ENCODE measurements around the gene TIMM50.
A peak's percentile ranks its signal among the peaks of the same experiment; 100 is the strongest.

GRCh38 chr19:39432677-39433025 lies 48.0 kb upstream of the TIMM50 start:
- TF ChIP-seq ARNTL (CRISPR knock-in tag; IDR thresholded peaks at IDR 0.05) (no peak), UBTF (CRISPR knock-in tag; IDR thresholded peaks at IDR 0.05) (no peak), POLR2A (IDR thresholded peaks at IDR 0.05; ENCODE audit: insufficient read depth in 1 of 2, low read depth in 2 of 2, low read length in 2 of 2) (peak in 1 of 2 experiments; percentile 21; a peak in 1 of 4 replicates), MTA3 (CRISPR knock-in tag; IDR thresholded peaks at IDR 0.05) (no peak), CEBPG (CRISPR knock-in tag; IDR thresholded peaks at IDR 0.05) (no peak), MAZ (IDR thresholded peaks at IDR 0.05; ENCODE audit: borderline replicate concordance, low read depth, low read length) (no peak), MAZ (CRISPR knock-in tag; IDR thresholded peaks at IDR 0.05; ENCODE audit: low read depth) (no peak), CEBPB (IDR thresholded peaks at IDR 0.05; ENCODE audit: borderline replicate concordance, low read depth, low read length) (no peak), CREB1 (IDR thresholded peaks at IDR 0.05) (no peak), CREB1 (CRISPR knock-in tag; IDR thresholded peaks at IDR 0.05) (no peak), JUN (CRISPR knock-in tag; IDR thresholded peaks at IDR 0.05) (no peak), FOSL2 (CRISPR knock-in tag; IDR thresholded peaks at IDR 0.05) (no peak), CTCF (CRISPR knock-in tag; IDR thresholded peaks at IDR 0.05) (no peak), FOXP4 (CRISPR knock-in tag; IDR thresholded peaks at IDR 0.05) (no peak)

Measured in HepG2 (cell line).